Activated CD4-positive, alpha-beta memory T cell treated with anti-CD3 and anti-CD28 coated beads, Interleukin-2, amount 10 ng/mL, durations not matched to agents 7 days and 5 days (primary cell): ENCODE data around the gene DBF4. TPM values are rescaled to one million over a fixed set of nuclear protein-coding genes. Genes with fewer than 3 reads are reported as not detected.
A peak's percentile ranks its signal among the peaks of the same experiment; 100 is the strongest.
"Not testable (repeated sequence)": the region's sequence is repeated elsewhere in the genome, so short reads cannot be mapped to it uniquely, and the experiment has no call there.

Experiments used
- CTCF ChIA-PET: fragments of 350-600 bp; sonication (Branson Sonifier 250); formaldehyde crosslinking; loops from one replicate; lab custom pipeline; 2021; ENCODE audit warnings: antibody characterized with exemption, inconsistent platforms; lab: Charles Lee
- POLR2A ChIA-PET: fragments of 350-600 bp; sonication (Branson Sonifier 250); formaldehyde crosslinking; loops from one replicate; lab custom pipeline; 2021; ENCODE audit warnings: antibody characterized with exemption; lab: Charles Lee
- DNase-seq: peaks from one replicate; pipeline ENCODE4 v3.0.0-alpha.2; 2020
- H3K27ac Mint-ChIP-seq: one replicate; pipeline ENCODE4 v1.8.0; 2021; ENCODE audit warnings: mild to moderate bottlenecking, mixed read lengths
- H3K27me3 Mint-ChIP-seq: one replicate; pipeline ENCODE4 v1.8.0; 2021; ENCODE audit warnings: mixed read lengths
- H3K36me3 Mint-ChIP-seq: one replicate; pipeline ENCODE4 v1.8.0; 2021; ENCODE audit warnings: low read depth, mixed read lengths
- H3K4me1 Mint-ChIP-seq: one replicate; pipeline ENCODE4 v1.8.0; 2021; ENCODE audit warnings: mixed read lengths
- H3K4me3 Mint-ChIP-seq: one replicate; pipeline ENCODE4 v1.8.0; 2021; ENCODE audit warnings: mild to moderate bottlenecking, mixed read lengths
- H3K9me3 Mint-ChIP-seq: one replicate; pipeline ENCODE4 v1.8.0; 2021; ENCODE audit warnings: mixed read lengths
- total RNA-seq, 2 experiments: library from RNA; stranded (reverse); gene quantifications; one replicate each; pipeline ENCODE4 v1.2.3, GENCODE V29; 2021

Gene DBF4
- total RNA-seq, 2 experiments from 2014 or later: 71.3 to 77.2 TPM

GRCh38 chr7:87870471-87870870 lies 5.8 kb upstream of the DBF4 start:
- H3K9me3 Mint-ChIP-seq: peaks cover 28% of the 10 kb centered on the region
- ChIA-PET POLR2A (no interaction called here), CTCF (no interaction called here)

GRCh38 chr7:87872346-87872745 lies 3.9 kb upstream of the DBF4 start:
- Mint-ChIP-seq H3K4me1 (peaks cover 30% of the 10 kb centered on the region), H3K9me3 (peaks cover 15% of the 10 kb centered on the region), H3K27ac (no peak overlapping the region), H3K27me3 (no peaks in the 10 kb centered on the region), H3K4me3 (no peak overlapping the region), H3K36me3 (peaks cover 71% of the 10 kb centered on the region)
- no peak for DNase-seq
- CTCF ChIA-PET: interaction anchor here (0.6 kb wide), 1 partner anchor 62 kb away, joined by 4 read pairs; no protein-coding TSS in a partner anchor
- POLR2A ChIA-PET: no interaction called here

More at GRCh38 chr7:87870471-87870870, 5.8 kb upstream of the DBF4 start:
- H3K36me3 Mint-ChIP-seq: peaks cover 89% of the 10 kb centered on the region
- H3K4me1 Mint-ChIP-seq: peaks cover 30% of the 10 kb centered on the region
- H3K4me3 Mint-ChIP-seq: no peak overlapping the region
- H3K27me3 Mint-ChIP-seq: no peaks in the 10 kb centered on the region
- H3K27ac Mint-ChIP-seq: no peak overlapping the region
- no peak for DNase-seq

- Mint-ChIP-seq H3K36me3 (peaks cover 66% of the 10 kb centered on the region), H3K4me1 (peaks cover 36% of the 10 kb centered on the region), H3K9me3 (peaks cover 15% of the 10 kb centered on the region)
- H3K27me3 Mint-ChIP-seq, CTCF ChIA-PET, H3K4me3 Mint-ChIP-seq, DNase-seq, POLR2A ChIA-PET, H3K27ac Mint-ChIP-seq: not testable (repeated sequence)
Measured at GRCh38 chr7:87873328-87873727, 3.0 kb upstream of the DBF4 start.

GRCh38 chr7:87874066-87874465 lies 2.2 kb upstream of the DBF4 start:
- DNase-seq: no peak
- Mint-ChIP-seq H3K9me3 (peaks cover 15% of the 10 kb centered on the region), H3K27ac (peak overlapping the region; percentile 9), H3K27me3 (no peaks in the 10 kb centered on the region), H3K4me1 (peaks cover 41% of the 10 kb centered on the region), H3K36me3 (peaks cover 61% of the 10 kb centered on the region), H3K4me3 (peak overlapping the region; percentile 91)
- ChIA-PET CTCF (no interaction called here), POLR2A (interaction anchor here (0.6 kb wide), 1 partner anchor 690 kb away, joined by 3 read pairs; no protein-coding TSS in a partner anchor)

GRCh38 chr7:87875151-87876039 lies 898 bp upstream of the DBF4 start:
- H3K9me3 Mint-ChIP-seq: peaks cover 15% of the 10 kb centered on the region
- H3K36me3 Mint-ChIP-seq: peaks cover 60% of the 10 kb centered on the region
- ChIA-PET POLR2A (interaction anchor here (0.8 to 1.4 kb wide), 3 partner anchors 11 to 346 kb away, joined by 3 read pairs; no protein-coding TSS in a partner anchor), CTCF (interaction anchor here (1.2 to 1.4 kb wide), 2 partner anchors 11 to 38 kb away, joined by 3 to 4 read pairs; no protein-coding TSS in a partner anchor)
- DNase-seq: no peak
- H3K27me3 Mint-ChIP-seq: no peaks in the 10 kb centered on the region
- H3K27ac Mint-ChIP-seq: peak overlapping the region; percentile 98
- peak overlapping the region; percentile 91 for H3K4me3 Mint-ChIP-seq
- H3K4me1 Mint-ChIP-seq: peaks cover 52% of the 10 kb centered on the region

GRCh38 chr7:87876869-87877234 lies 559 bp downstream of the DBF4 start:
- Mint-ChIP-seq H3K36me3 (peaks cover 55% of the 10 kb centered on the region), H3K4me3 (peak overlapping the region; percentile 91), H3K9me3 (peaks cover 8% of the 10 kb centered on the region)

GRCh38 chr7:87877366-87878040 lies 1.2 kb downstream of the DBF4 start:
- Mint-ChIP-seq H3K27ac (peak overlapping the region; percentile 98), H3K36me3 (peaks cover 55% of the 10 kb centered on the region), H3K9me3 (peaks cover 3% of the 10 kb centered on the region), H3K4me3 (peak overlapping the region; percentile 91), H3K27me3 (no peaks in the 10 kb centered on the region), H3K4me1 (peaks cover 60% of the 10 kb centered on the region)
- ChIA-PET CTCF (interaction anchor here (1.2 kb wide), 1 partner anchor 10 kb away, joined by 8 read pairs; no protein-coding TSS in a partner anchor), POLR2A (interaction anchor here (1.0 to 1.3 kb wide), 4 partner anchors 9 to 363 kb away, joined by 3 read pairs; no protein-coding TSS in a partner anchor)
- no peak for DNase-seq

More at GRCh38 chr7:87876869-87877234, 559 bp downstream of the DBF4 start:
- Mint-ChIP-seq H3K27me3 (no peaks in the 10 kb centered on the region), H3K4me1 (peaks cover 60% of the 10 kb centered on the region), H3K27ac (peak overlapping the region; percentile 98)
- CTCF ChIA-PET: interaction anchor here (1.4 kb wide), 1 partner anchor 10 kb away, joined by 4 read pairs; no protein-coding TSS in a partner anchor
- POLR2A ChIA-PET: interaction anchor here (1.0 to 1.4 kb wide), 5 partner anchors 10 to 362 kb away, joined by 3 read pairs; no protein-coding TSS in a partner anchor
- peak; percentile 64 for DNase-seq

GRCh38 chr7:87878208-87878735 lies 2.0 kb downstream of the DBF4 start:
- CTCF ChIA-PET: interaction anchor here (1.2 kb wide), 1 partner anchor 9 kb away, joined by 8 read pairs; no protein-coding TSS in a partner anchor
- Mint-ChIP-seq H3K4me1 (peaks cover 60% of the 10 kb centered on the region), H3K27me3 (no peaks in the 10 kb centered on the region), H3K27ac (peak overlapping the region; percentile 31), H3K9me3 (no peaks in the 10 kb centered on the region), H3K4me3 (peak overlapping the region; percentile 91), H3K36me3 (peaks cover 54% of the 10 kb centered on the region)
- DNase-seq: no peak
- POLR2A ChIA-PET: interaction anchor here (1.0 to 1.3 kb wide), 2 partner anchors 8 to 28 kb away, joined by 3 read pairs; no protein-coding TSS in a partner anchor

GRCh38 chr7:87882151-87882937 lies 6.1 kb downstream of the DBF4 start:
- H3K4me3 Mint-ChIP-seq: no peak overlapping the region
- H3K27me3 Mint-ChIP-seq: no peaks in the 10 kb centered on the region
- H3K9me3 Mint-ChIP-seq: no peaks in the 10 kb centered on the region
- peaks cover 59% of the 10 kb centered on the region for H3K36me3 Mint-ChIP-seq
- H3K27ac Mint-ChIP-seq: no peak overlapping the region
- H3K4me1 Mint-ChIP-seq: peaks cover 48% of the 10 kb centered on the region
- ChIA-PET CTCF (no interaction called here), POLR2A (no interaction called here)
- DNase-seq: no peak

GRCh38 chr7:87885018-87885417 lies 8.7 kb downstream of the DBF4 start:
- no peaks in the 10 kb centered on the region for H3K9me3 Mint-ChIP-seq
- H3K27me3 Mint-ChIP-seq: no peaks in the 10 kb centered on the region
- H3K4me3 Mint-ChIP-seq: no peak overlapping the region
- H3K27ac Mint-ChIP-seq: peak overlapping the region; percentile 0
- ChIA-PET CTCF (no interaction called here), POLR2A (no interaction called here)
- no peak for DNase-seq
- peaks cover 30% of the 10 kb centered on the region for H3K4me1 Mint-ChIP-seq
- peaks cover 60% of the 10 kb centered on the region for H3K36me3 Mint-ChIP-seq

- DNase-seq: no peak
- peaks cover 56% of the 10 kb centered on the region for H3K36me3 Mint-ChIP-seq
- H3K27ac Mint-ChIP-seq: no peak overlapping the region
- POLR2A ChIA-PET: interaction anchor here (0.9 to 1.1 kb wide), 2 partner anchors 9 to 10 kb away, joined by 3 read pairs; partner anchors contain the start of gene DBF4
- no peak overlapping the region for H3K4me3 Mint-ChIP-seq
- peaks cover 18% of the 10 kb centered on the region for H3K4me1 Mint-ChIP-seq
- H3K27me3 Mint-ChIP-seq: no peaks in the 10 kb centered on the region
- H3K9me3 Mint-ChIP-seq: no peaks in the 10 kb centered on the region
- CTCF ChIA-PET: interaction anchor here (0.6 to 2.3 kb wide), 13 partner anchors 9 to 1431 kb away, joined by 3 to 13 read pairs (median 3); partner anchors contain the start of genes ADAM22, DBF4 and SLC25A40
Measured at GRCh38 chr7:87886875-87887274, 10.6 kb downstream of the DBF4 start.

GRCh38 chr7:87895363-87895762 lies 19.1 kb downstream of the DBF4 start:
- no peaks in the 10 kb centered on the region for H3K9me3 Mint-ChIP-seq
- no peak overlapping the region for H3K4me3 Mint-ChIP-seq
- H3K27me3 Mint-ChIP-seq: no peaks in the 10 kb centered on the region
- H3K27ac Mint-ChIP-seq: no peak overlapping the region
- ChIA-PET CTCF (no interaction called here), POLR2A (interaction anchor here (0.8 kb wide), 1 partner anchor 14 kb away, joined by 3 read pairs; no protein-coding TSS in a partner anchor)
- peaks cover 17% of the 10 kb centered on the region for H3K4me1 Mint-ChIP-seq
- peaks cover 72% of the 10 kb centered on the region for H3K36me3 Mint-ChIP-seq
- no peak for DNase-seq
